Measurements from ENCODE around the gene BANF2. TPM values are rescaled to one million over a fixed set of nuclear protein-coding genes. Genes with fewer than 3 reads are reported as not detected.

The BANF2 gene
- polyA plus RNA-seq, 1 of the 3 experiments (the other 2 are of a cell fraction): not detected

DNA sequence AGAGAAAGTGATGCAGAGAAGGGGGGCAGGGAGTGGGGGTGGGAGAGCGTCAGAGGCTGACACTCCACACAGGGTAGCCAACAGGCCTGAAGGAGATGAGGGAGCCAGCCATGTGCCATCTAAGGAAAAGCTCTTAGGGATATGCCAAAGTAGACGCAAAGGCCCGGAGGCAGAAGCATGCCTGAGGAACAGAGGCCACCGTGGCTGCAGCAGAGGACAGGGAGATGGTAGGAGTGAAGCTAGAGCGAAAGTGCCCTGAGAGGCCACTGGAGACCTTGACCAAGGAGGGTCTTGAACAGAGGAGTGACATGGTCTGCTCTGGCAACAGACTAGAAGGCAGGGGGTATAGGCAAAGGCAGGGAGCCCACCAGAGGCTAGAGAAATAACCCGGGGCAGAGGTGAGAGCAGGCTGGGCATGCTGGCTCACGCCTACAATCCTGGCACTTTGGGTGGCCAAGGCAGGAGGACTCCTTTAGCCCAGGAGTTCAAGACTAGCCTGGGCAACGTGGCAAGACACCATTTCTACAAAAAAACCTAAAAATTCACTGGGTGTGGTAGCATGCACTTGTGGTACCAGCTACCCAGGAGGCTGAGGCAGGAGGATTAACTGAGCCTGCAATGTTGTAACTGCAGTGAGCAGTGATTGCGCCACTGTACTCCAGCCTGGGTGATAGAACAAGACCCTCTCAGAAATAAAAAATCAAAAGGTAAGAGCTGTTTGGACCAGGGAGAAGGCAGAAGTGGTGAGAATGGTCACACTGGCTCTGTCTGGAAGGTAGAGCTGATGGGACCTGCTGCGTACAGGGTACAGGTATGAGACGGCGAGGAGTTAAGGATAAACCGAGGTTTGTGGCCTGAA, 24.0 kb upstream of the BANF2 start:
- Histone ChIP-seq H3K9me3 (no peaks in the 10 kb centered on the region), H4K20me1 (ENCODE audit: insufficient read depth) (peaks cover 97% of the 10 kb centered on the region), H3K4me3 (ENCODE audit: low read depth in 2 of 2, low read length in 1 of 2) (no peak overlapping the region), H2AFZ (ENCODE audit: low read depth) (no peak overlapping the region), H3K36me3 (replicated peaks in 1 of 2; ENCODE audit: control insufficient read depth in 1 of 2, insufficient read depth in 2 of 2, low read length in 1 of 2) (peaks cover 6 to 42% of the 10 kb centered on the region in 2 experiments), H3F3A (replicated peaks; ENCODE audit: insufficient read depth) (no peaks in the 10 kb centered on the region), H3K27me3 (ENCODE audit: insufficient read depth) (no peaks in the 10 kb centered on the region), H3K4me1 (ENCODE audit: control insufficient read depth in 1 of 2, insufficient read depth in 2 of 2, low read depth in 1 of 2, low read length in 1 of 2) (peaks cover 8 to 13% of the 10 kb centered on the region in 2 experiments; a peak in 2 of 4 replicates), H3K79me2 (ENCODE audit: insufficient read depth) (peaks cover 100% of the 10 kb centered on the region), H3K9ac (no peak overlapping the region), H3K27ac (ENCODE audit: low read depth in 2 of 2, low read length in 1 of 2) (no peak overlapping the region), H3K4me2 (no peak overlapping the region), H3K9me2 (no peaks in the 10 kb centered on the region)
- ChIA-PET CTCF (interaction anchor here (1.1 to 2.3 kb wide), 4 partner anchors 9 to 263 kb away, joined by 3 to 8 read pairs (median 4); no protein-coding TSS in a partner anchor), POLR2A (no interaction called here)
- DNase-seq: no peak
- TF ChIP-seq CTCF (IDR thresholded peaks at IDR 0.05): no peak
- no peak for TF ChIP-seq FOXJ3 (CRISPR knock-in tag; IDR thresholded peaks at IDR 0.05)
- no peak for TF ChIP-seq GABPA (IDR thresholded peaks at IDR 0.05; ENCODE audit: low read depth)
- no peak for TF ChIP-seq EZH2phosphoT487 (IDR thresholded peaks at IDR 0.05; ENCODE audit: borderline replicate concordance, low read depth)
- no peak for TF ChIP-seq RXRA (IDR thresholded peaks at IDR 0.05; ENCODE audit: borderline replicate concordance, low read depth)
- TF ChIP-seq FOXM1 (IDR thresholded peaks at IDR 0.05; ENCODE audit: low read depth): no peak
- TF ChIP-seq FOSL2 (IDR thresholded peaks at IDR 0.05; ENCODE audit: borderline replicate concordance, low read depth): no peak
- no peak for TF ChIP-seq NFIC (IDR thresholded peaks at IDR 0.05; ENCODE audit: borderline replicate concordance)
- TF ChIP-seq YY1 (IDR thresholded peaks at IDR 0.05; ENCODE audit: low read depth): no peak
- no peak for TF ChIP-seq ELF1 (IDR thresholded peaks at IDR 0.05)
- 89% methylated on average over 13 of the region's 13 CpGs for WGBS (ENCODE audit: low lambda C conversion rate)

DNA sequence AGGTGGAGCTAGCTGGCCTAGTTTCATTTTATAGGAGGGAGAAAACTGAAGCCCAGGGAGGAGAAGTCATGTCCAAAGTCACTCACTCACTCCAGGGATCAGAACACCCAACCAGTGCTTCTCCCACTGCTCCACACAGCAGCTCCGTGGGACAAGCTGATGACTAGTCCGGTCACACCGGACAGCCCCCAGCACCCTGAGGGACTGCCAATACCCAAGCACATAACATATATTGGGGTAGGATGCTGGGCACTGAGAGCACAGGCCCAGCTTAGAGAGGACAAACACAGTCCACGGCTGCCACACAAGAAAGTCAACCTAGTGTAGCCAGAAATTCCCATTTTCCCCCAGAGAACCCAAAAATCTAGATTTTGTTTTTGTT, 23.4 kb upstream of the BANF2 start:
- TF ChIP-seq YY1 (IDR thresholded peaks at IDR 0.05; ENCODE audit: low read depth) (no peak), TAF1 (IDR thresholded peaks at IDR 0.05; ENCODE audit: borderline replicate concordance, low read depth, low read length) (no peak), REST (IDR thresholded peaks at IDR 0.05; ENCODE audit: low read depth, low read length) (no peak), USF1 (IDR thresholded peaks at IDR 0.05; ENCODE audit: borderline replicate concordance, low read depth) (no peak), TCF12 (IDR thresholded peaks at IDR 0.05) (no peak), MEF2A (IDR thresholded peaks at IDR 0.05; ENCODE audit: borderline replicate concordance, low read depth) (no peak), MXI1 (IDR thresholded peaks at IDR 0.05; ENCODE audit: low read depth, low read length) (no peak)
- no peaks in the 10 kb centered on the region for H3F3A ChIP-seq (replicated peaks; ENCODE audit: insufficient read depth)
- H4K20me1 ChIP-seq (ENCODE audit: insufficient read depth): peaks cover 93% of the 10 kb centered on the region
- ChIA-PET POLR2A (no interaction called here), CTCF (interaction anchor here (1.2 to 2.3 kb wide), 3 partner anchors 9 to 263 kb away, joined by 3 to 8 read pairs (median 5); no protein-coding TSS in a partner anchor)
- no peak for DNase-seq
- no peak overlapping the region for H3K27ac ChIP-seq (ENCODE audit: low read depth in 2 of 2, low read length in 1 of 2)
- H3K4me3 ChIP-seq (ENCODE audit: low read depth in 2 of 2, low read length in 1 of 2): no peak overlapping the region
- WGBS (ENCODE audit: low lambda C conversion rate): 100% methylated on average over 4 of the region's 4 CpGs
- peaks cover 8 to 14% of the 10 kb centered on the region in 2 experiments; a peak in 2 of 4 replicates for H3K4me1 ChIP-seq (ENCODE audit: control insufficient read depth in 1 of 2, insufficient read depth in 2 of 2, low read depth in 1 of 2, low read length in 1 of 2)
- no peaks in the 10 kb centered on the region for H3K9me2 ChIP-seq
- H3K4me2 ChIP-seq: no peak overlapping the region
- H3K9ac ChIP-seq: no peak overlapping the region
- H2AFZ ChIP-seq (ENCODE audit: low read depth): no peak overlapping the region
- H3K79me2 ChIP-seq (ENCODE audit: insufficient read depth): peaks cover 96% of the 10 kb centered on the region
- no peaks in the 10 kb centered on the region for H3K27me3 ChIP-seq (ENCODE audit: insufficient read depth)
- H3K9me3 ChIP-seq: no peaks in the 10 kb centered on the region
- H3K36me3 ChIP-seq (replicated peaks in 1 of 2; ENCODE audit: control insufficient read depth in 1 of 2, insufficient read depth in 2 of 2, low read length in 1 of 2): peaks cover 6 to 42% of the 10 kb centered on the region in 2 experiments
